GM19468 (cell line): ENCODE measurements around the gene UMOD.
"Not testable (repeated sequence)": the region's sequence is repeated elsewhere in the genome, so short reads cannot be mapped to it uniquely, and the experiment has no call there.

Experiments
- ATAC-seq: cut with Tn5 transposase; IDR thresholded peaks from one replicate; pipeline ENCODE4 v1.9.1; 2021; ENCODE audit warnings: mild to moderate bottlenecking, moderate library complexity, moderate number of reproducible peaks; ENCODE audit not compliant: unreplicated experiment; ENCODE audit errors: extremely low read depth

The UMOD gene

DNA sequence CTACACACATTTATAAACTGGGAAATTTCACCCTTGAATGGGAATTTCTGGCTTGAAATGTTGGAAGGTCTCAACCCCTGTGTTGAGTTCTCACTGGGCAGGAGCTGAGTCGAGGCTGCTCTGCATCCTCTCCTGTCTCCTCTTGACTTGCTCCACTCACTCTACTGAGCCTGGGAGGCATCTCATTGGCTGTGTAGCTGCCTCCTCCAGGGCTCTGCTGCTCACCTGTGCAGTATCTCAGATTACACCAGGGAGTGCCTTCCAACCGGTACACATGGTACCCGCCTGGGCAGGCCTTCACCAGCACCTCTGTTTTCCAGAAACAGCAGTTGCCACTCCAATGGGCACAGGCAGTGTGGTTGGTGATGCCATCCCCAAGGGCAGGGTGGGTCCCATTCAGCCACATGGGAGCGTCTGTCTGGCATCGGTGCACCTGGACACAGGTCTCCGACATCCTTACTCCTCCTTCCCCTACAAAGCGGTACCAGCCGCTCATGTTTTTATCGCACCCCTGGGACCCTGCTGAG is 28.9 kb downstream of the UMOD start:
- no peak for ATAC-seq

DNA sequence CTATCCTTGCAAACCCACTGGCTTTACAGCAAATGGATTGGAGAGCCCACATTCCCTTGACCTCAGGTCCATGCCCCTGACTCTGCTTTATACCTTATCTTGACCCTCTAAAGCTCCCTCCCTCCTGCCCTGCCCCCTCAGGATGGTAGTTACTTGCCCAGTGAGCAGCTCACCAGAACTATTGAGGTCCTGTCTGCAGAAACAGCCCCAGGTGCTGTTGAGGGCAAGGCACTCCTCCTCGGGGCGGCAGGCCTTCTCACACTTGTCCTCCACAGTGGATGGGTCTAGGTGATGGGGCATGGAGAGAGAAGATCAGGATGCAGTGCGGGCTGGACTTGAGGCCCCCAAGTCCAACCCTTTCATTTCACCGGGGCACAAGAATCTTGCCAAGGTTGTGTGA is 29.8 kb downstream of the UMOD start:
- ATAC-seq, result no peak

DNA sequence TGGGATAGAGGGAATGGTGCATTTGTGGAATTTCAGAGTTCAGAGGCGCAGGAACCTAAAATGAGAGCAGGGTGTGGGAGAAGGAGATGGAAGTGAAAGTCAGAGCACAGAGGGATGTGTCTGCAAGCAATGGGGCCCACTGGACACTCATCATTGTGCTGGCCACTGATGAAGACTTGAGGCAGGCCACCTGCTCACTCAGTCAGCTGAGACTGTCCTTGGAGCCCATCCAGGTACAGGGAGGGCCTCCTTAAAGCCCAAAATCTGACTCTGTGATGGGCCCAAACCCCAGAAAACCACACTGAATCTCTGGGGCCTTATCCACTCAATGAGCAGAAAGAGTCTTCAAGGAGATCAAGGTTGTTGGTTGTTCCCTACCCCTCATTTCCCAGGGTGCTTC is 30.8 kb downstream of the UMOD start:
- no peak for ATAC-seq

GRCh38 chr16:20321051-20321450 is 31.5 kb downstream of the UMOD start:
- not testable (repeated sequence) for ATAC-seq

DNA sequence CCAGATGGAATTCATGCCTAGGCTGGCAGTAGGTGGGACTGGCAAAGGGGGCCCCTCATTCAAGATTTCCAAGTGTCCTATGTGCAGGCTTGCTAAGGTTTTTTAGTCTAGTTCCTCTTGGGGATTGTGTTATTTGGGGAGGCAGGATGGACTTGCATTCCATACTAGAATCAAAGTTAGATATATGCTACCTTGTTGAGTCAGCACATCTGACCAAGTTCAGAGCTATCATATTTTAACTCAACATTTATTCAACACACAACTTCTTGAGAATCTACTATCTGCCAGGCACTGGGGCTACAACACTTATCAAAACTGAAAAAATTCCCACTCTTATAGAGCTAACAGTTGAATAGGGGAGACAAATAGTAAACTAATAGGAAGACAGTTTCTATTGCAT is 31.9 kb downstream of the UMOD start:
- ATAC-seq, result no peak

GRCh38 chr16:20320178-20320577 is 32.3 kb downstream of the UMOD start:
- ATAC-seq, result no peak

DNA sequence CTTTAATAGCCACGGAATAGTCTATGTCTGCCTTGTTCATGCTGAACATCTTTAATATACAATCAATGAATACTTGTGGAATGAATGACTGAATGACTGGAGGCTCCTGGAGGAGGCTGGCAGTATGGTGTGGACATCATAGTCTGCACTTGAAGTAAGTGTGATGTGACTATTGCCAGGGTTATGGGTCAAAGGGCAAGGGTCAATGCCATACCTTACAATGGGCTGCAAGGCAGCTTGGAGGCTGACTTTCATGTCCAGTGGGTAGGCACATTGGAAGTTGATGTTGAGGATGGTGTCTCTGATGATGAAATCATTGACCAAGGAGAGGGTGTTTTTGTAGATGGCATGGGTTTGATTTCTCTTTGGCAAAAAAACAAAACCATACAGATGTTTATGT is 33.1 kb downstream of the UMOD start:
- no peak for ATAC-seq

GRCh38 chr16:20318437-20318836 is 34.1 kb downstream of the UMOD start:
- ATAC-seq, result no peak

GRCh38 chr16:20318006-20318405 is 34.5 kb downstream of the UMOD start:
- no peak for ATAC-seq

DNA sequence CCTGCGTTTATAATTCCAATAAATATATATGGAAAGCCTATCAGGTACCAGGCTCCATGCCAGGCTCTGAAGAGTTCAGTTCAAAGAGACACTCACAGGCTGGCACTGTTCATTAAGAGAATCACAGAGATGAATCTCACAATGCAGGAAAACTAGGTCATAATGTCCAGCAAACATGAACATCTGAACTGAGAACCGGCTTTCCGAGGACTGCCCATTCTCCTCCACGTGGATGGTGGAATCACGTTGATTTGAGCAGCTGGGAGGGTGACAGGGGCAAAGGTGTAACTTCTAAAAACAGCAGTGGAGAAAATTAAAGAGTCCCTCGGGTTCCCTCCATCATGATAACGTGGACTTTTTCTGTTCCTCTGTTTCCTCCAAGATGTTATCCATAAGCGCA is 35.4 kb downstream of the UMOD start:
- ATAC-seq, result no peak

GRCh38 chr16:20316715-20317114 is 35.8 kb downstream of the UMOD start:
- ATAC-seq, result no peak

- no peak for ATAC-seq
These were observed 36.8 kb downstream of the UMOD start for GRCh38 chr16:20315764-20316163.

GRCh38 chr16:20314575-20314974 is 37.9 kb downstream of the UMOD start:
- ATAC-seq, result no peak

- ATAC-seq, result no peak
These were observed 38.8 kb downstream of the UMOD start for GRCh38 chr16:20313741-20314140.

DNA sequence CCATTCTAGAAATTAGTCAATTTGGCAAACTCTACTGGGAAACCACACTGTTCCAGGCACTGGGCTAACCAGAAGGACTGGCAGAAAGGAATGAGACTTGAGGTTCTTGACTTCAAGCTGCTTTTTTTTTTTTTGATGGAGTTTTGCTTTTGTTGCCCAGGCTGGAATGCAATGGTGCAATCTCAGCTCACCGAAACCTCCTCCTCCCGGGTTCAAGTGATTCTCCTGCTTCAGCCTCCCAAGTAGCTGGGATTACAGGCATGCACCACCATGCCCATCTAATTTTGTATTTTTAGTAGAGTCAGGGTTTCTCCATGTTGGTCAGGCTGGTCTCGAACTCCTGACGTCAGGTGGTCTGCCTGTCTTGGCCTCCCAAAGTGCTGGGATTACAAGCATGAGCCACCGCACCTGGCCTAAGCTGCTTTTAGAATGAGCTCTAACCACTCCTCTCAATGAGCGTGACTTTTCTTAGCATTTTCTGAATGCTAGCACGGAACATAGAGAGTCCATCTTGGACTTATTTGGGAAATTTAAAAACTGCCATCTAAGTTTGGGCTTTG is 39.9 kb downstream of the UMOD start:
- not testable (repeated sequence) for ATAC-seq

DNA sequence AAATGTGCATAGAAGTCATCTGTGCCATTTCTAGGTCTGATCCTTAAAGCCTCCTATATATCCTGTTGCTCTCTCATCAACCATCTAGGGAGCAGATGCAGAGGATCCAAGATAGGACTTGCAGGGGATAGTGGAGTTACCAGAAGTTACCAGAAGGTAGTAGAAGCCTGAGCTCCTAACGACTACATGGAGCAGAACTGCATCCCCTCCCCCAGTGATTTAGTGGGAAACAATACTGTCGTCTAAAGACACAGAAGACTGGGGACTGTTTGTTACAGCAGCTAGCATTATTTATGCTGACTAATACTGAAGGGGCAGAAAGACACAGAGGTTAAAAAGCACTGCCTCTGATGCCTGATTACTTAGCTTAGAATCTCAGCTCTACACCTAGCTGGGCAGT is 41.0 kb downstream of the UMOD start:
- no peak for ATAC-seq

GRCh38 chr16:20310421-20311395 is 41.8 kb downstream of the UMOD start:
- ATAC-seq, result no peak

DNA sequence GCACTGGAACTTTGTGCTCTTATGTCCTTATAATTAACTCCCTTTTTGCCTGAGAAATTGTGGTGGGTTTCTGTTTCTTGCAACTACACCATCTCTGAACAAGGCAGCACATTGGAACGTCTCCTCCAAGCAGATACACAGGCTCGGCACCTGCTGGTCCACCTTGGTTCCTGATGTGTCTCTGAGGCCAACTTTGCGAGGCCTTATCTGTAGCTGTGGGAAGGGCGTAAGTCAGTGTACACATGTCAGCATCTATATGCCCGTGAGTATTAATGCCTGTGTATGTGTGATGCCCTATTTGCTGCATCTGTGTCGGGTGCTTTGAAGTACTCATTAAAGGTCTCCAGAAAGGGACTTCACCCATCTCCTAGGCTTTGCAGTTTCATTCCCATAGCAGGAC is 42.7 kb downstream of the UMOD start:
- no peak for ATAC-seq

- no peak for ATAC-seq
These were observed 43.5 kb downstream of the UMOD start for GRCh38 chr16:20308801-20309590.

DNA sequence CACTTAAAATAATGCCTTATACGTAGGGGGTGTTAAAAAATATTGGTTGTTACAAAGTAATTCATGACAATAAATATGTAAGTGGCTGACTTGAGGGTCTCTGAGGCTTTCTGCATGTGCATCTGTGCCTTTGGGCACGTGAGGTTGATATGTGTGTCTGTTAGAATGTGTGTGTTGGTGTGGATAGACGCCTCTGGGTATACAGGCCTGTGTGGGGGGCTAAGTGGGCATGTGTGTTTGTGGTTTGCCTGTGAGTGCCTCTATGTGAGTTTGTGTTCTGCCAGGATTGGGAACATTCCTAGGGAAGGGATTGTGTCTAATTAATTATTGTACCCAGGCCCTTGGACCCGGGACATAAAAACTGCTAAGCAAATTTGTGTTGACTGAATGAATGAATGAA is 44.2 kb downstream of the UMOD start:
- no peak for ATAC-seq

GRCh38 chr16:20307791-20308190 is 44.7 kb downstream of the UMOD start:
- no peak for ATAC-seq
